WTC11 (cell line): ENCODE data around the gene KCND2. TPM values are rescaled to one million over a fixed set of nuclear protein-coding genes. Genes with fewer than 3 reads are reported as not detected.

Experiments used
- ATAC-seq: fragments of 200-7000 bp; cut with Tn5 transposase; 2 replicates; pipeline ENCODE4 v1.10.0; 2021; ENCODE audit warnings: mild to moderate bottlenecking, moderate library complexity
- CTCF ChIA-PET: fragments of 300-600 bp; sonication (Branson Sonifier 250); formaldehyde crosslinking; loops from one replicate; lab custom pipeline; 2021; ENCODE audit warnings: antibody characterized with exemption; lab: Charles Lee
- POLR2A ChIA-PET: fragments of 350-600 bp; sonication (Branson Sonifier 250); formaldehyde crosslinking; loops from one replicate; lab custom pipeline; 2021; ENCODE audit warnings: antibody characterized with exemption; lab: Charles Lee
- DNase-seq: peaks from one replicate; pipeline ENCODE4 v3.0.0; 2021; ENCODE audit warnings: low spot score
- H3K27ac Mint-ChIP-seq: 2 replicates; pipeline ENCODE4 v1.8.0; 2021; ENCODE audit warnings: mixed read lengths
- H3K27me3 Mint-ChIP-seq: 2 replicates; pipeline ENCODE4 v1.8.0; 2021; ENCODE audit warnings: low read depth, mild to moderate bottlenecking, moderate library complexity, mixed read lengths
- H3K36me3 Mint-ChIP-seq: 2 replicates; pipeline ENCODE4 v1.8.0; 2021; ENCODE audit warnings: mixed read lengths
- H3K4me1 Mint-ChIP-seq: 2 replicates; pipeline ENCODE4 v1.8.0; 2022; ENCODE audit warnings: mixed read lengths
- H3K4me3 Mint-ChIP-seq: 2 replicates; pipeline ENCODE4 v1.8.0; 2021; ENCODE audit warnings: mild to moderate bottlenecking, moderate library complexity, mixed read lengths
- H3K9me3 Mint-ChIP-seq: 2 replicates; pipeline ENCODE4 v1.8.0; 2021; ENCODE audit warnings: mixed read lengths
- FOXK1 ChIP-seq: sonication (generic); formaldehyde crosslinking; IDR thresholded peaks from 2 replicates; pipeline ENCODE4 v1.8.0; 2022; ENCODE audit warnings: mild to moderate bottlenecking, moderate library complexity, missing genetic modification reagents
- FOXP1 ChIP-seq: sonication (generic); formaldehyde crosslinking; IDR thresholded peaks from 2 replicates; pipeline ENCODE4 v1.8.0; 2022; ENCODE audit warnings: missing genetic modification reagents, mild to moderate bottlenecking, moderate library complexity, borderline replicate concordance
- GABPB1 ChIP-seq: sonication (generic); formaldehyde crosslinking; IDR thresholded peaks from 2 replicates; pipeline ENCODE4 v1.8.1; 2023; ENCODE audit warnings: mild to moderate bottlenecking, missing genetic modification reagents
- NFE2L1 ChIP-seq: sonication (generic); formaldehyde crosslinking; IDR thresholded peaks from 2 replicates; pipeline ENCODE4 v1.8.1; 2023; ENCODE audit warnings: missing genetic modification reagents
- NR1H2 ChIP-seq: sonication (generic); formaldehyde crosslinking; IDR thresholded peaks from 2 replicates; pipeline ENCODE4 v1.9.0; 2021; ENCODE audit warnings: mild to moderate bottlenecking, moderate library complexity, missing genetic modification reagents
- NR3C1 ChIP-seq: sonication (generic); formaldehyde crosslinking; conservative IDR thresholded peaks from 2 replicates; pipeline ENCODE4 v1.8.1; 2023; ENCODE audit warnings: low read depth, mild to moderate bottlenecking, missing genetic modification reagents
- SMAD3 ChIP-seq: sonication (generic); formaldehyde crosslinking; IDR thresholded peaks from 2 replicates; pipeline ENCODE4 v1.8.0; 2022; ENCODE audit warnings: missing genetic modification reagents, mild to moderate bottlenecking, borderline replicate concordance
- SP1 ChIP-seq: sonication (generic); formaldehyde crosslinking; conservative IDR thresholded peaks from 2 replicates; pipeline ENCODE4 v1.8.1; 2022; ENCODE audit warnings: missing genetic modification reagents
- ZNF263 ChIP-seq: sonication (generic); formaldehyde crosslinking; IDR thresholded peaks from 2 replicates; pipeline ENCODE4 v1.8.1; 2022; ENCODE audit warnings: low read depth, mild to moderate bottlenecking, moderate library complexity, missing genetic modification reagents
- ZNF396 ChIP-seq: fragments of 250-450 bp; sonication (Bioruptor Pico); IDR thresholded peaks from 2 replicates; pipeline ENCODE4 v1.8.0; 2021; ENCODE audit warnings: mild to moderate bottlenecking, moderate library complexity, borderline replicate concordance
- ZNF423 ChIP-seq: fragments of 250-450 bp; sonication (Bioruptor Pico); IDR thresholded peaks from 2 replicates; pipeline ENCODE4 v2.1.2; 2022; ENCODE audit warnings: mild to moderate bottlenecking, moderate library complexity
- total RNA-seq: library from RNA; stranded (reverse); gene quantifications from 3 replicates; pipeline ENCODE4 v1.2.3, GENCODE V29; 2021
- TF ChIP-seq, protein P1 (sequence below): sonication (generic); formaldehyde crosslinking; conservative IDR thresholded peaks from 2 replicates; pipeline ENCODE4 v1.8.1; 2023; ENCODE audit warnings: mild to moderate bottlenecking, low read depth, missing genetic modification reagents, moderate library complexity
- TF ChIP-seq, protein P2 (sequence below): sonication (generic); formaldehyde crosslinking; IDR thresholded peaks from 2 replicates; pipeline ENCODE4 v1.8.1; 2022; ENCODE audit warnings: low read depth, mild to moderate bottlenecking, moderate library complexity, missing genetic modification reagents, borderline replicate concordance
- TF ChIP-seq, protein P3 (sequence below): sonication (generic); formaldehyde crosslinking; IDR thresholded peaks from 2 replicates; pipeline ENCODE4 v1.8.1; 2023; ENCODE audit warnings: mild to moderate bottlenecking, moderate library complexity, missing genetic modification reagents
- TF ChIP-seq, protein P4 (sequence below): sonication (generic); formaldehyde crosslinking; IDR thresholded peaks from 2 replicates; pipeline ENCODE4 v1.8.0; 2022; ENCODE audit warnings: mild to moderate bottlenecking, missing genetic modification reagents
- TF ChIP-seq, protein P5 (sequence below): sonication (generic); formaldehyde crosslinking; IDR thresholded peaks from 2 replicates; pipeline ENCODE4 v1.8.0; 2023; ENCODE audit warnings: mild to moderate bottlenecking, missing genetic modification reagents
- TF ChIP-seq, protein P6 (sequence below): sonication (generic); formaldehyde crosslinking; IDR thresholded peaks from 2 replicates; pipeline ENCODE4 v1.8.1; 2022; ENCODE audit warnings: mild to moderate bottlenecking, moderate library complexity, missing genetic modification reagents

KCND2 gene
- total RNA-seq, 1 experiment from 2014 or later = 4.6 TPM

DNA sequence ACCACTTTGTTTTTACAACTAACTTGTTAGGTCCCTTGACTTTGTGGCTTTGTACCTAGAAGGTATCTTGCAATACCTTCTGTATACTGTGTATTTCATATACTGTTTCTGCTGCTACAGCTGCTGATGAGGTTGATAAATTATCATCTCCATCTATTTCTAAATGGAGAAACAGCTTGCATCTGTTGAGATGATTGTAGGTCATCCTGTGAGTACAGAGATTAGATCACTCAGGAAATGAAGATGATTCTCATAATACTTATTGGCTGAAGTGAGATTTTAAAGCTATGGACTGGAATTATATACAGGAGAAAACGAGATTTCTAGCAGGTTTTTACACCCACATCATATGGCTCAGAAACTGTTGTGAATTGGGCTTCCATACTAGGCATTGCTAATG is 280.5 kb downstream of the KCND2 start:
- ChIA-PET CTCF (no interaction called here), POLR2A (interaction anchor here (1.0 kb wide), 1 partner anchor 280 kb away, joined by 3 read pairs; no protein-coding TSS in a partner anchor)
- no peaks in the 10 kb centered on the region for H3K27me3 Mint-ChIP-seq
- H3K27ac Mint-ChIP-seq = no peak overlapping the region
- no peak for DNase-seq
- H3K36me3 Mint-ChIP-seq = no peaks in the 10 kb centered on the region; the same call in 1 of the 2 replicates
- H3K4me1 Mint-ChIP-seq = peaks cover 68% of the 10 kb centered on the region
- TF ChIP-seq, protein P1, sequence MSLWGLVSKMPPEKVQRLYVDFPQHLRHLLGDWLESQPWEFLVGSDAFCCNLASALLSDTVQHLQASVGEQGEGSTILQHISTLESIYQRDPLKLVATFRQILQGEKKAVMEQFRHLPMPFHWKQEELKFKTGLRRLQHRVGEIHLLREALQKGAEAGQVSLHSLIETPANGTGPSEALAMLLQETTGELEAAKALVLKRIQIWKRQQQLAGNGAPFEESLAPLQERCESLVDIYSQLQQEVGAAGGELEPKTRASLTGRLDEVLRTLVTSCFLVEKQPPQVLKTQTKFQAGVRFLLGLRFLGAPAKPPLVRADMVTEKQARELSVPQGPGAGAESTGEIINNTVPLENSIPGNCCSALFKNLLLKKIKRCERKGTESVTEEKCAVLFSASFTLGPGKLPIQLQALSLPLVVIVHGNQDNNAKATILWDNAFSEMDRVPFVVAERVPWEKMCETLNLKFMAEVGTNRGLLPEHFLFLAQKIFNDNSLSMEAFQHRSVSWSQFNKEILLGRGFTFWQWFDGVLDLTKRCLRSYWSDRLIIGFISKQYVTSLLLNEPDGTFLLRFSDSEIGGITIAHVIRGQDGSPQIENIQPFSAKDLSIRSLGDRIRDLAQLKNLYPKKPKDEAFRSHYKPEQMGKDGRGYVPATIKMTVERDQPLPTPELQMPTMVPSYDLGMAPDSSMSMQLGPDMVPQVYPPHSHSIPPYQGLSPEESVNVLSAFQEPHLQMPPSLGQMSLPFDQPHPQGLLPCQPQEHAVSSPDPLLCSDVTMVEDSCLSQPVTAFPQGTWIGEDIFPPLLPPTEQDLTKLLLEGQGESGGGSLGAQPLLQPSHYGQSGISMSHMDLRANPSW (CRISPR knock-in tag) = no peak
- TF ChIP-seq GABPB1 (CRISPR knock-in tag) (no peak), FOXP1 (CRISPR knock-in tag) (no peak), SMAD3 (CRISPR knock-in tag) (no peak), ZNF423 (CRISPR knock-in tag) (no peak), FOXK1 (CRISPR knock-in tag) (no peak), NFE2L1 (no peak), ZNF396 (CRISPR knock-in tag) (no peak), ZNF263 (CRISPR knock-in tag) (no peak), NR1H2 (no peak), NR3C1 (CRISPR knock-in tag) (no peak), SP1 (CRISPR knock-in tag) (no peak)
- TF ChIP-seq, protein P2, sequence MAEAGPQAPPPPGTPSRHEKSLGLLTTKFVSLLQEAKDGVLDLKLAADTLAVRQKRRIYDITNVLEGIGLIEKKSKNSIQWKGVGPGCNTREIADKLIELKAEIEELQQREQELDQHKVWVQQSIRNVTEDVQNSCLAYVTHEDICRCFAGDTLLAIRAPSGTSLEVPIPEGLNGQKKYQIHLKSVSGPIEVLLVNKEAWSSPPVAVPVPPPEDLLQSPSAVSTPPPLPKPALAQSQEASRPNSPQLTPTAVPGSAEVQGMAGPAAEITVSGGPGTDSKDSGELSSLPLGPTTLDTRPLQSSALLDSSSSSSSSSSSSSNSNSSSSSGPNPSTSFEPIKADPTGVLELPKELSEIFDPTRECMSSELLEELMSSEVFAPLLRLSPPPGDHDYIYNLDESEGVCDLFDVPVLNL (CRISPR knock-in tag) = no peak
- TF ChIP-seq, protein P3, sequence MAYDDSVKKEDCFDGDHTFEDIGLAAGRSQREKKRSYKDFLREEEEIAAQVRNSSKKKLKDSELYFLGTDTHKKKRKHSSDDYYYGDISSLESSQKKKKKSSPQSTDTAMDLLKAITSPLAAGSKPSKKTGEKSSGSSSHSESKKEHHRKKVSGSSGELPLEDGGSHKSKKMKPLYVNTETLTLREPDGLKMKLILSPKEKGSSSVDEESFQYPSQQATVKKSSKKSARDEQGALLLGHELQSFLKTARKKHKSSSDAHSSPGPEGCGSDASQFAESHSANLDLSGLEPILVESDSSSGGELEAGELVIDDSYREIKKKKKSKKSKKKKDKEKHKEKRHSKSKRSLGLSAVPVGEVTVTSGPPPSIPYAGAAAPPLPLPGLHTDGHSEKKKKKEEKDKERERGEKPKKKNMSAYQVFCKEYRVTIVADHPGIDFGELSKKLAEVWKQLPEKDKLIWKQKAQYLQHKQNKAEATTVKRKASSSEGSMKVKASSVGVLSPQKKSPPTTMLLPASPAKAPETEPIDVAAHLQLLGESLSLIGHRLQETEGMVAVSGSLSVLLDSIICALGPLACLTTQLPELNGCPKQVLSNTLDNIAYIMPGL (CRISPR knock-in tag) = no peak
- TF ChIP-seq, protein P4, sequence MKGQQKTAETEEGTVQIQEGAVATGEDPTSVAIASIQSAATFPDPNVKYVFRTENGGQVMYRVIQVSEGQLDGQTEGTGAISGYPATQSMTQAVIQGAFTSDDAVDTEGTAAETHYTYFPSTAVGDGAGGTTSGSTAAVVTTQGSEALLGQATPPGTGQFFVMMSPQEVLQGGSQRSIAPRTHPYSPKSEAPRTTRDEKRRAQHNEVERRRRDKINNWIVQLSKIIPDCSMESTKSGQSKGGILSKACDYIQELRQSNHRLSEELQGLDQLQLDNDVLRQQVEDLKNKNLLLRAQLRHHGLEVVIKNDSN = no peak
- TF ChIP-seq, protein P5, sequence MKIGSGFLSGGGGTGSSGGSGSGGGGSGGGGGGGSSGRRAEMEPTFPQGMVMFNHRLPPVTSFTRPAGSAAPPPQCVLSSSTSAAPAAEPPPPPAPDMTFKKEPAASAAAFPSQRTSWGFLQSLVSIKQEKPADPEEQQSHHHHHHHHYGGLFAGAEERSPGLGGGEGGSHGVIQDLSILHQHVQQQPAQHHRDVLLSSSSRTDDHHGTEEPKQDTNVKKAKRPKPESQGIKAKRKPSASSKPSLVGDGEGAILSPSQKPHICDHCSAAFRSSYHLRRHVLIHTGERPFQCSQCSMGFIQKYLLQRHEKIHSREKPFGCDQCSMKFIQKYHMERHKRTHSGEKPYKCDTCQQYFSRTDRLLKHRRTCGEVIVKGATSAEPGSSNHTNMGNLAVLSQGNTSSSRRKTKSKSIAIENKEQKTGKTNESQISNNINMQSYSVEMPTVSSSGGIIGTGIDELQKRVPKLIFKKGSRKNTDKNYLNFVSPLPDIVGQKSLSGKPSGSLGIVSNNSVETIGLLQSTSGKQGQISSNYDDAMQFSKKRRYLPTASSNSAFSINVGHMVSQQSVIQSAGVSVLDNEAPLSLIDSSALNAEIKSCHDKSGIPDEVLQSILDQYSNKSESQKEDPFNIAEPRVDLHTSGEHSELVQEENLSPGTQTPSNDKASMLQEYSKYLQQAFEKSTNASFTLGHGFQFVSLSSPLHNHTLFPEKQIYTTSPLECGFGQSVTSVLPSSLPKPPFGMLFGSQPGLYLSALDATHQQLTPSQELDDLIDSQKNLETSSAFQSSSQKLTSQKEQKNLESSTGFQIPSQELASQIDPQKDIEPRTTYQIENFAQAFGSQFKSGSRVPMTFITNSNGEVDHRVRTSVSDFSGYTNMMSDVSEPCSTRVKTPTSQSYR (CRISPR knock-in tag) = no peak
- TF ChIP-seq, protein P6, sequence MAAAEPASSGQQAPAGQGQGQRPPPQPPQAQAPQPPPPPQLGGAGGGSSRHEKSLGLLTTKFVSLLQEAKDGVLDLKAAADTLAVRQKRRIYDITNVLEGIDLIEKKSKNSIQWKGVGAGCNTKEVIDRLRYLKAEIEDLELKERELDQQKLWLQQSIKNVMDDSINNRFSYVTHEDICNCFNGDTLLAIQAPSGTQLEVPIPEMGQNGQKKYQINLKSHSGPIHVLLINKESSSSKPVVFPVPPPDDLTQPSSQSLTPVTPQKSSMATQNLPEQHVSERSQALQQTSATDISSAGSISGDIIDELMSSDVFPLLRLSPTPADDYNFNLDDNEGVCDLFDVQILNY = no peak
- H3K9me3 Mint-ChIP-seq = no peaks in the 10 kb centered on the region
- no peak for ATAC-seq
- no peak overlapping the region for H3K4me3 Mint-ChIP-seq
